HCEC 1CT (cell line): ENCODE measurements around the gene HTRA3.

Experiments used
- DNase-seq: peaks from one replicate; pipeline ENCODE4 v3.0.0-alpha.2; 2017

HTRA3 gene

DNA sequence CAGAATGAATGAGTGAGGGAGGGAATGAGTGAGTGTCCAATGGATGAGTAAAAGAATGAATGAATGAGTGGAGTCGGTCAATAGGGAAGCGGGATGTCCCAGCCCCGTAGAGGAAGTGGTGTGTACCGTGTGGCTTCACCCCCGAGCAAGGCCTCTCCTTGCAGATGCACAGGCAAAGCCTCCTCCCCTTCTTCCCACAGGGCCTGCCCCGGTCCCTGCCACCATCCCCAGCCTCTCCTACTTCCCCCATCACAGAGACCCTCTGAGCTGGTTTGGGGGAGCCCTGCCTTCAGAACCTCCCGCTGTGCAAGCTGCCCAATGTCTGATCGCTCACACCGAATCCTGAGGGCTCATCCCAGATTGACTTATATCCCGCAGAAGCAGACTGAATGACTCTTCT lies 13.6 kb downstream of the HTRA3 start:
- DNase-seq, result no peak

DNA sequence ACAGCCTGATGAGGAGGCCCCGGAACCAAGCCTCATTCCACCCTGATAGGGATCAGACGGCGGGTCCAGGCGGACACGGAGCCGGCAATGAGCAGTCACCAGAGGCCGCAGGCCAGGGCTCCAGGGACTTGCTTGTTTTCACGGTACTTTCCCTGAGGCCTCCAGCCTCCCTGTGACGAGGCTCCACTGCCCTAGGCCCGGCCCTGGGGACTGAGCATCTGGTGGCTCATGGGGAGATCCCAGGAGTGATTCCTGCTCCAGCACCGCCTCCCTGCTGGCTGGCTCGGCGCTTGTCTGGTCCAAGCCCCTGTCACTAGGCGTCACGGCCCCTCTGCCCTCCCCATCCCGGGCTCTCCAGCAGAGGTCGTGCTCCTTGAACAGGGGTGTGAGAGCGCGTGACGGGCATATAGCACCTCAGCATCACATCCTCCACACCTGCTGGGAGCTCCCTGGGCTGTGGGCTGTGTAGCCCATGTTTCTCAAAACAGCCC lies 14.1 kb downstream of the HTRA3 start:
- no peak for DNase-seq

DNA sequence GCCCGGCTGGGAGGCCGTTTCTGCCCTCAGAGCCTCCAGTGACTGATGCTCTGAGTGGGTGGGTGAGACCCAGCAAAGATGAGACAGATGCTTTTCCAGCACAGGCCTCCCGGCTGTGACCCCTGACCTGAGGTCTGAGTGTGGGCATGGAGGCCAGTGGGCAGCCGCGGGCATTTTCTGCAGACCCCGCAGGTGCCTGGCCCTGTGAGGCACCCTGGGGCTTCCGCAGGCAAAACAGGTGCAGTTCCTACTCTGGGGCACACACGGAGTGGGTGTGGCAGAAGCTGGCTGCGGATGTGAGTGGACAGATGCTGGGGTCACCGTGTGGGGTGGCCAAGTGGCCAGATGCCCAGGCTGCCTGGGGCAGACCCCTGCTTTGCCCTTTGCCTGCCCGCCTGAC lies 14.8 kb downstream of the HTRA3 start:
- DNase-seq, result no peak

DNA sequence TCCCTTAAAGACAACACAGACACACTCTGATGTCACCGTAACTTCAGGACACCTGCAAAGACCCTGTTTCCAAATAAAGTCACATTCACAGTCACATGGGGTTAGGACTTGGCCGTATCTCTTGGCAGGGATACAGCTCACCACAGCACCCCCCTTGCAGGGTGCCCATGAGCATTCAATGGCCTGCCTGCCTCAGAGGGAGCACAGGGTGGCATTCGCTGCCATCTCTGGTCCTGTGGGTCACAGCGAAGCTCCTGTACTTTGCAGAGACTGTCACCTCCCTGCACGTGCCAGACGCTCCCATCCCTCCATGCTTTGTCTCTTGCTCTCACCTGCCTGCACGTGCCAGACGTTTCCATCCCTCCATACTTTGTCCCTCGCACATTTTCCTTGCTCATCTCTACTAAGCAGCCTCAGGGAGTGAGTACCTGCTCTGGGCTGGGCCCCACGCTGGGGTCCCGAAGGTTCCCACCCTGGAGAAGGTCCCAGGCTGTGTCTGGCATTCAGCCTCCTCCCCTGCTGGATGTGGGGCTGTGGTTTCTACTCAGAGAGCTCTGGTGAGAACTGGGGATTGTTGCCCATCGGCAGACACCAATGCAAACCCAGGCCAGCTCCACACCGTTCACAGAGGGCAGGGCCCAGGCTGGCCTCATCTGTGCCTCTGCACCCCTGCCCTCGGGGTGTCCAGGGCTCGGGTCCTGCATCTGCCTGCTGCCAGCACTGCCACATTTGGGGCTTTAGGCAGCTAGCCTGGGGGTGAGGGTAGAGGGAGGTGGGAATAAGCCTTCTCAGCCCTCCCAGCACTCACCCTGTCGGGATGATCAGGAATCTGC lies 15.8 kb downstream of the HTRA3 start:
- no peak for DNase-seq

DNA sequence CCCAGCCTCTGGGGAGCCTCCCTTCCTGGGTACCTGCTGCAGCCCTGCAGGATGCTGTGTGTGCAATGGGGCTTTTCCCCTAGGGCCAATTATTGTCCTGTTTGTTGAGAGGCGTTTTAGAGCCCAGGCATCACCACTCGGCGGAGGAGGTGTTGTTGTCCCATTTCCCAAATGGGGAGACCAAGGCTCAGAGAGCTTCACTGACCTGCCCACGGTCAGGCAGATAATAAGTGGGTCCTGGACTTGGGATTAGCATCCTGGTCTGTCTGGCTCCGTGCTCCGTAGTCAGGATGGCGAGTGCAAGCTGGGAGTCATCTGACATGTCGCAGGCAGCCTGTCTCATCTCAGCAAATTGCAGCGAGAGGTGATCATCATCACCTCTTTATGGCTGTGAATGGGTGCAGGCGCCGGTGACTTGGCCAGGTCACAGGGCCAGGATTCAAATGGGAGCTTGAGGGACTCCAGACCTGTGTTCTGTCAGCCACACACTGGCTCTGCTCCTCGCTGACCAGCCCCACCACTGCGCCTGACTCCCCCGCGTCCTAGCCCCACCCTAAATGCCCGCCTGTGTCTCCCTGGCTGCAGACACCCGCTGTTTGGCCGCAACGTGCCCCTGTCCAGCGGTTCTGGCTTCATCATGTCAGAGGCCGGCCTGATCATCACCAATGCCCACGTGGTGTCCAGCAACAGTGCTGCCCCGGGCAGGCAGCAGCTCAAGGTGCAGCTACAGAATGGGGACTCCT lies 16.6 kb downstream of the HTRA3 start:
- DNase-seq, result no peak

DNA sequence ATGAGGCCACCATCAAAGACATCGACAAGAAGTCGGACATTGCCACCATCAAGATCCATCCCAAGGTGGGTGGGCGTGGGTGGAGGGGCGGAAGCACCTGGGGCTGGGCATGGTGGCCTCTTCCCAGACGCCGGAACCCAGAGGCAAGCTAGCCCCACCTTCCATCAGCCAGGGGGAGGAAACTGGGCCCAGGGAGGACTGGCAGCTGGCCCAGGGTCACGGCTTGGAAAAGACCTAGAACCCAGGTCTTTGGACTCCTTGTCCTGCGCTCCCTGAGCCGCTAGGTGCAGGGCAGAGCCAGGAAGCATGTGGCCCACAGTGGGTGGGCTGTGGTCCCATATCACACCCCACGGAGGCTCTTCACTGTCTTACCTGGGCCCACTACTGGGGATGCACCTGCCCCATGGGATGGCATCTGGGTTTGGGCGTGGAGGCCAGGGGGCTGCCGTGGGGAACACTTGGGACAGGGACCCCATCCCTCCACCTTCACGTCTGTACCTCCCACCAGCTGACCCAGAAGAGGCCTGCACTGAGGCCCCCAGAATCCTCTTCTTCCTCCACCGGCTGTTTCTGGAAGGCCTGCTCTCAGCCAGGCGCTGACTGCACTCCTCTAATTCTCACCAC lies 17.3 kb downstream of the HTRA3 start:
- no peak for DNase-seq

DNA sequence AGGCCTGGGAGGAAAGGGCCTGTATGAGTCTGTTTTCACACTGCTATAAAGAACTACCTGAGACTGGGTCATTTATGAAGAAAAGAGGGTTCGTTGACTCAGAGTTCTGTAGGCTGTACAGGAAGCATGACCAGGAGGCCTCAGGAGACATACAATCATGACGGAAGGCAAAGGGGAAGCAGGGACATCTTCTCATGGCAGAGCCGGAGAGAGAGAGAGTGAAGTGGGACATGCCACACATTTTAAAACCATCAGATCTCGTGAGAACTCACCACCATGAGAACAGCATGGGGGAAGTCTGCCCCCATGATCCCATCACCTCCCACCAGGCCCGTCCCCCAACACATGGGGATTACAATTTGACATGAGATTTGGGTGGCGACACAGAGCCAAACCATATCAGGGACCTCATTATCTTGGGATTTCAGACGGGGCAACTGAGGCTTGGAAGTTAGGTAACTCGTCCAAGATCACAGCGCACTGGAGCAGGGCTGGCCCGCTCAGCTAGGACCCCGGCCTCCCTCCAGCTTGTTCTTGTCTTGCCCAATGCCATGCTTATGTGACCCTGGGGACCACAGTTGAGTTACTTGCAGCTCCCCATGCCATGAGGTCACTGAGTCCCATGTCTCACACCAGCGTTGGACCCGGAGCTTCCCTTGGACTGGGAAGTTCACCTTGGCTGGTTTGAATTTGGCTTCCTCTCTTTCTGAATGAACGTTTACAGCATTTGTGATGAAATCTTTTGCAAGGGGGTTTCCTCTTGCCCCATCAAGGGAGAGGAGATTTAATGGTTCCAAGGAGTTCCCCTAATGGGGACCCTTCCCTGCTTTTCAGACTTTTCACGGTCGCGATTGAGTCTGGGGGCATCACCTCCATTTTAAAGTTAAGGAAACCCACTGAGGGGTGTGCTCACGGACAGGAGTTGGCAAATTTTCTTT lies 18.1 kb downstream of the HTRA3 start:
- no peak for DNase-seq

DNA sequence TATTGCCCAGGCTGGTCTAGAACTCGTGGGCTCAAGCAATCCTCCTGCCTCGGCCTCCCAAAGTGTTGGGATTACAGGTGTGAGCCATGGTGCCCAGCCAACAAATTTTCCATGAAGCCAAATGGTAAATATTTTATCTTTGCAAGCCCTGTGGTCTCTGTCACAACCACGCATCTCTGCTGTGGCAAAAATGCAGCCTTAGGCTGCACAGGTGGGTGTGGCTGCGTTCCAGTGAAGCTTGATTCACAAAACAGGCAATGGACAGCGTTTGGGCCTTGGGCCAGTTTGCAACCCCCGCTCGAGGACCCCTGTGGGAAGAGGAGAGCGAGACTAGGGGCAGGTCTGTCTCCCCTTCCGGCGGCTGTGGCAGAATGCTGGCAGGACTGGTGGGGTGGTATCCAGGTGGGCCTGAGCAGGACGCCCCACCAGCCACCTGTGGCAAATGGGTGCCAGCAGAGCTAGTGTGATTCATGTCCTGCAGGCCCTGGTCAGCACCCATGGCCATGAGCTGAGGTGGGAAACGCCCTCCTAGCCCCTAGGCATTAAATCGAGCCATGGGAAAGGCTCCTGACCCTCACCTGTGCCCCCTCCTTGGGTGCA lies 19.7 kb downstream of the HTRA3 start:
- no peak for DNase-seq

DNA sequence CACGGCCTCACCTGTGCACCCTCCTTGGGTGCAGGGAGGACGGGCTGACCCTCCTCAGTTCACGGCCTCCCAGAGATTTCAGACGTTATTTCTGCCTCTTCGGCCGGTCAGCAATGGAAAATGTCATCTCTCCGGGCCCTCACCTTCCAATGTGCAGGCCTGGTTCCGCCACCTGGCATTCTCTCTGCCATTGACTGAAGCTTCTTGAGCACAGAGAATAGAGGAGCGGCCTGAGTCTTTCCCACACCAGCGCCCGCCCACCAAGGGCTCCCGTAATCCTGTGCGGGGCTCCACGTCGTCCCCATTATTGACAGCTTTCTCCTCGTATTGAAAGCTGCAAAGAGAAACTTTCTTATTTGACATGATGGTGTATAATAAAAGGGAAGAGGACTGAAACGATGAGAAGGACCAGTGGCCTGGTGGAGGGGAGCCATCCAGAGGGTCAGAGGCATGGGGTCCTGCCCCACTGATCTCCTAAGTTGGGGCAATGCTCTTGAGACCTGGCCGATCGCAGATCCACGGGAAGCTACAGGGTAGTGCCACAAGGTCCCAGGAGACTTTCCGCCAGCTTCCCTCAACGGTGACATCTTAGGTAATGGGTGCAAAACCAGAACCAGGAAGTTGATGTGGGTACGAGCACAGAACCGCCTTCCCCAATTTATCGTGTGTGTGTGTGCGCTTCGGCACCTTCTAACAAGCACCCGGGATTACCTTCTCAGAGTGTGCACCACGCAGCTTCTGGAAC lies 20.6 kb downstream of the HTRA3 start:
- no peak for DNase-seq

DNA sequence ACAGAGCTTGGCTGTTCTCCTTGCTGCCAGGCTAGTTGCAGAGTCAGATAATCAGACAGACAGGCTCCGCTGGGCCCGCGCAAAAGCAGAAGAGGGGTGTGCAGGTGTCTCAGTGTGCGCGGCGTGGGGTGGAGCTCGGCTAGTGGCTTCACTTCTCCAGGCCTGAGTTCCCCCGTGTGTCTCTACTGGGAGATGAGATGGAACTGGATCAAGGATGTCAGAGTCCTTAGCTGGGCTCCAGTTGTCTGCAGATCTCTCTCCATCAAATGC lies 21.1 kb downstream of the HTRA3 start:
- DNase-seq, result no peak

DNA sequence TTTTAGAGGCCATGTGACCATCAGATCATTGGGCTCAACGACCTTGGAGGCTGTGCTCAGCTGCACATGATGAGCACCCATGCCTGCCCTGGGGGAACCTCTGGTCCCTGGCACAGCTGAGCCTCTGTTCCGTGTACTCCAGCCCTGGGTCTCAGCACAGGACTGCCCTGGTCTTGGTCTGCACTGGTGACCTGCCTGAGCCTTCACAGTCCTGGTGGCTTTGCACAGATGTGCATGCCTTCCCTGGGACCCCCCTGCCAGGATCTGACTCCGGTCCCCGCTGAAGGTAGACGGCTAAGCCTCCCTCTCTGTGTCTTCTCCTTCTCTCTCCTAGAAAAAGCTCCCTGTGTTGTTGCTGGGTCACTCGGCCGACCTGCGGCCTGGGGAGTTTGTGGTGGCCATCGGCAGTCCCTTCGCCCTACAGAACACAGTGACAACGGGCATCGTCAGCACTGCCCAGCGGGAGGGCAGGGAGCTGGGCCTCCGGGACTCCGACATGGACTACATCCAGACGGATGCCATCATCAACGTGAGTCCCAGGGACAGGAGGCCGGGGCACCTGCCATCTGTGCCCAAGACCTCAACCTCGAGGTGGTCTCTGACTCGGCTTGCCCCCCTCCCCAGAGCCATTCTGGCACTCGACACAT lies 21.6 kb downstream of the HTRA3 start:
- DNase-seq, result no peak

DNA sequence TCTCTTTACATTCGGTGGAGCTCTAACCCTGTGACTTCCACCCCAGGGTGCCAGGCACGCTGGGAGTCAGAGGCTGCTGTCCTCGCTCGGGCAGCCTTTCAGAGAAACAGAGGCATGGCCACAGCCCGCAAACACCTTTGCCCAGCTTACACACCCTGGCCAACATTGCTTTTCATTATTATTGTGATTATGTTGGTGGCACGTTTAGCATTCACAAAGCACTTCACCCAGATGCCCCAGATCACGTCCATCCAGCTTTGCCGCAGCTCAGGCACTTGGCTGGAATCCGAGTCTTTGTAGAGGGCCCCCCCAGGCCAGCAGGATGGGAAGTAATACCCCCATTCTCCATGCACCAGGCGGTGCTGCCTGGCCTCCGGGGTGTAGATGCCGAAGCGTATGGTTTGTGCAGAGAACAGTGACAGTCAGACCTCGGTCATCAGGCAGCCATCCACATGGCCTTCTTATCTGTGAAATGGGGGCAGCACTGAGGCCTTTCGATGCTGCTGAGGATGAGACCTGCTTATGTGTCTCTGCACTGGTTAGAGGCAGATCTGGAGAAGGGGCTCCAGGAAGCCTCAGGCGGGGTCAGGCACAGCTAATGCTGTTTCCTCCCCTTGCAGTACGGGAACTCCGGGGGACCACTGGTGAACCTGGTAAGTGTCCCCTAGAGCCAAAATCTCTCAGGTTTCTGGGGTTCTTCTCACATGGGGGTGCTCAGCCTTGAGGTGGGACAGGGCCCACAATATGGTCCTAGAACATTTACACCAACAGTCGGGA lies 22.3 kb downstream of the HTRA3 start:
- no peak for DNase-seq

DNA sequence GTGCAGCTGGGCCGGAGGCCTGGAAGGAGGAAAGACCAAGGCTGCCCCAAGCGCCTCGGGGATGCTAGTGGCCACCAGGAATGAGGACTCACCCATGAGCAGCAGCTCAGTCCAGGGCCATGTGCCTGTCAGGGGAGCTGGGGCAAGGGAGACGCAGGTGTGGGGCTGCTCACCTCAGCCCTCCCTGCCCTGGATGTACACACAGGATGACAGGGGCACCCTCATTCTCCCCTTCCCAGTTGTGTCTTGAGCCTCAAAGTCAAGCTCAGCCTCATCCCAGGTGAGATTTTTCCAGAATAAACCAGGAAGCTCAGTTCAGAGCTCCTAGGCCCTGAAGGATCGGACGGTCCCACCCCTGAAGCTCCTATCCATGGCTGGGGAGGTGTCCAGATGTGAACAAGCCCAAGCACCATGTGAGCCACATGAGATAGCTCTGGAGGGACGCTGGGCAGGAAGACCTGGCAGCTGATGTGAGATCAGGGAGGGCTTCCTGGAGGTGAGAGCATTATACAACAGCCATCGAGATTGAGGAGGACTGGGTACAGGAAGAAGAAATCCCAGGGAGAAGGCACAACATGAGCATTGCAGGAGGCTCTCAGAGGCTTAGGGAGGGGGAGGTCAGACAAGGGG lies 23.0 kb downstream of the HTRA3 start:
- DNase-seq, result no peak

DNA sequence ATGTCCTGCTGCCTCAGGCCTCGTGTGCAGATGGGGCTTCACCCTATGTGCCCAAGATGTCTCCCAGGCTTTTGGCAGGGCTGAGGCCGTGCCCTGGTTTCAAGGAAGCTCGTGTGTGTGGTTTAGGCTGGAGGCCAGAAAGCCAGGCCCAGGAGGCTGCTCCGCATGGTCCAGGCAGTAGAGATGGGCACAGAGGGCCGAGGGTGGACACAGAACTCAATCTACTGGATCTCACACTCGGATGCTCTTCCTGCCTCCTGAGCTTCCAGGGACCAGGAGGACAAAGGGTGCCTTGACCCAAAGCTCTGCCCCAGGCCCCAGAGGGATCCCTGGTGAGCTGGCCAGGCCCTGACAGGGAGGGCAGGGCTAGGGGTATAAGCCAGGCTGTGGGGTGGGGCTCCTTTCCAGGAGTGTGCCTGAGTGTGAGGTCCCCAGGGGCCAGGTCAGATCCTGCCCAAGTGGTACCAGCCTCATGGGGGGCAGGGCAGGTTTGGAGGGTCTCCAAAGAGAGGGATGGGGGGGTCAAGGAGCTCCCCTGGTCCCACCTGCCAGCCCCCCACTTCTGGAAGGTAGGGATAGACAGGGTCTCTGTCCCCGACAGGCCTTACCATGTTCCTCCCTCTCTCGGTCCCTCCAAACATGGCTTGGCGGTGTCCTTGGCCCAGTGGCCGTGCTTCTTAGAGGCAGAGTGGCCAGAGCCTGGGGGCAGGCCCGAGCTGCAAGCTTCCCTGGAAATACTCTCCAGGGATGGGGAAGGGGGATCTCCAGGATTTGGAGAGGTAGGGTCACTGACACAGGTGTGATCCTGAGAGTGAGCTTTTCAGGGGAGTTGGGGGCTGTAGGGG lies 23.8 kb downstream of the HTRA3 start:
- no peak for DNase-seq

DNA sequence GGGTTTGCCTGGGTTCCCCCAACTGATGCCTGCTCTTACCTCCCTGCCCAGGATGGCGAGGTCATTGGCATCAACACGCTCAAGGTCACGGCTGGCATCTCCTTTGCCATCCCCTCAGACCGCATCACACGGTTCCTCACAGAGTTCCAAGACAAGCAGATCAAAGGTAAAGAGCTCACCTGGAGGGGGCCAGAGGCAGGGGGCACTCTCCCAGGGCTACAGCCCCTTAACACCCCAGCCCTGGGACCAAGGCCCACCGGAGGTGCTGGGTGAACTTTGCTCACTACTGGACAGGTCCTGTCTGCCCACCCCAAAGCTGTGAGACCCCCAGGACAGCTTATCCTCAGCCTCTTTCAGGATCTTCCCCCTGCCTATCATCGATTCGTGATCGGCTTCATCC lies 24.5 kb downstream of the HTRA3 start:
- DNase-seq, result no peak

DNA sequence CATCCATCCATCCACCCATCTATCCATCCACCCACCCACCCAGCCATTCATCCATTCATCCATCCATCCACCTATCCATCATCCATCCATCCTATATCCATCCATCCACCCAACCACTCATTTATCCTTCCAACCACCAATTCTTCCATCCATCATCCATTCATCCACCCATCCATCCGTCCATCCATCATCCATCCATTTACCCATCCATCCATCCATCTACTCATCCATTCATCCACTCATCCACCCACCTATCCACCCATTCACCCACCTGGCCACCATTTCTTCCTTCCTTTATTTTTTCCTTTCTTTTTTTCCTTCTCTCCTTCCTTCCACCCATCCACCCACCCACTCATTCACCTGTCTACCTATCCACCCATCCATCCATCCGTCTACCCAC lies 25.2 kb downstream of the HTRA3 start:
- no peak for DNase-seq

DNA sequence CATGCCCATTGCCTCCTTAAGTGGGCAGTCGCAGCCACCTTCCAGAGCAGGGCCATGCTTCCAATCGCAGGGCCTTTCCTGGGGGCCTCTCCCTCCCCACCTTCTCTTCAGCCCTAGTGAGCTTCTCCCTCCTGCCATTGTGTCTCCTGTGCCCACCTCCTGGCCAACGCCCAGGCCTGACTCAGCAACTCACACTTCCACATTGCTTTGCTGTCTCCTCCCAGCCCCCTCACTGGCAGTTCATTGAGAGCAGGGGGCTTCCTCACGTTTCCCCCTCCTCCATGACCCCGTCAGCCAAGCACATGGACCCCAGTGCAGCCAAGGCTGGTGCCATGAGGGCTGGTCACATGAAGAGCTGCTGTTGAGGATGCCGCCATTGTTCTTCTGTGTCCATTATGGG lies 25.9 kb downstream of the HTRA3 start:
- no peak for DNase-seq

DNA sequence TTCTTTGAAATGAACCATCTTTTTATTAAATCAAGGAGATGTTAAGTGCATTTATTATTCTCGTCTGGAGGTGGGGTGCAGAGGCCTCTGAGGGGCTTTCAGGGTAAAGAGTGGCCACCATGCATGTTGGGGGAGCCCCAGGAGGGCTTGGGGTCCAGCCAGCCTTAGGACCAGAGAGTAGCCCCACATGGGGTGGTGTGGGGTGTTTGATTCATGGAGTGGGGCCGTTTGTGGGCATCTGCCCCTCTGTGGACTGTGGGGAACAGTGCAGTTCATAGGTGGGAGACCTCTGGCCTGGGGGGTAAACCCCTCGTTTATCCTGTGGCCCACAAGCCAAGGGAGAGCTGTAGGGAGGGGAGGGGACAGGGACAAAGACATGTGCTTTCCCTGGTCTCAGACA lies 26.9 kb downstream of the HTRA3 start:
- DNase-seq, result no peak

DNA sequence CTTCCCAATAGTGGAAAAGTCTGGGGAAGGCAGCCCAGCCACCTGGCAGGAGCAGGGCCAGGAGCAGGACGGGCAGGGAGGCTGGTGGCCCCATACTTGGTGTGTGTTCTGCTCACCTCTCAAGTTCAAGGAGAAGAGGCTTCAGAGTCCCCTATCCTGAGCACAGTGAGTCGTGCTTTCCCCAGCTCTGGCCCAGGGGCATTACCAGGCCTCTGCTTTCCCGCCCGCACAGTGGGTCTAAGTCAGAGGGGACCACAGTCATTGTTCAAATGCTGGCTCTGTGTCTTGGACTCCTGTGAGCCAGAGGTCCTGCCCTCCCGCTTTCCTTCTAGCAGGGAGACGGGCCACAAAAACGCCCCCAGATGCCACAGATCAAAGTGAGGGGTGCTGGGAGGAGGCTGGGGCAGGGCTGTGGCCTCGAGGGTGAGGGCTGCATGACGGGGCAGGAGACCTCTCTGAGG lies 27.6 kb downstream of the HTRA3 start:
- no peak for DNase-seq
